CD4-positive, alpha-beta T cell treated with Interleukin-17A for 1 hour (primary cell): Measurements from ENCODE around the gene MUC2.

Experiments used
- DNase-seq: peaks from one replicate; pipeline ENCODE4 v3.0.0-alpha.2; 2020

The MUC2 gene

DNA sequence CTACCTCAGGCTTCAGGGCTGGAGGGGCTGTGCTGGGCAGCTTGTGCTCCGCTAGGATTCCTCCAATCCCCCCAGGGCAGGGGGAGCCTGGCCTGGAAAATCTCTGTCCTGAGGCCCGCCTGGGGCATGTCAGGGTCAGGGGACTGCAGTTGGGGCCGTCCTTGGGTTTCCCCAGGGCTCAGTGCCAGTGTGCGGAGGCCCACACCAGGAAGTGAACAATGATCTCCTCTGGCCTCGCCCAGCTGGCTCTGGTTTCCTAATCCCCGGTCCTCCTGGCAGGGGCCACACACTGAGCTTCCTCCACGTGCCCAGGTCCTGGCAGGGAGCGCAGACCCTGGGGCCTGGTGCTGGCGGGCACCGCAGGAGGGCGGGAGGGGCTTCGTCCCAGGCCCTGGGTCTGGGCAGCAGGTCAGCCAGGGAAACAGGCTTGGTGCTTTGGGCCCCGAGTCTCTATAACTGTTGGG, 1.4 kb upstream of the MUC2 start:
- DNase-seq: no peak

DNA sequence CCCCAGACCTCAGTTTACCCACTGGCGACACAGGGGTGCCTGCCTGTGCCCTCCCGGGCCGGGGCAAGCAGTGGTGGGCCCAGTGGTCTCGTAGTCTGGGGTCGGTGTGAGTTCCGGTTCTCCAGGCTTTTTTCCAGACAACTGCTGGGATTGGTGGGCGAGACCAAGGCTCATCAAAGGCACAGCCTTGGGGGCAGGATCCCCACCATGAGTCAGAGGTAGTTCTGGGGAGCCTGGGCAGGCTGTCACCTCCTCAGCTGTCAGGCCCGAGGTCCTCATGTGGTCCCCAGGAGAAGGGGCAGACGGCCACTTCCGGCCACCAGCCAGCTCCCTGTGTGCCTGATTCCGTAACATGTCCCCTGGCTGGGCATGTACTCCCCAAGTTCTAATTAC, 827 bp upstream of the MUC2 start:
- no peak for DNase-seq

DNA sequence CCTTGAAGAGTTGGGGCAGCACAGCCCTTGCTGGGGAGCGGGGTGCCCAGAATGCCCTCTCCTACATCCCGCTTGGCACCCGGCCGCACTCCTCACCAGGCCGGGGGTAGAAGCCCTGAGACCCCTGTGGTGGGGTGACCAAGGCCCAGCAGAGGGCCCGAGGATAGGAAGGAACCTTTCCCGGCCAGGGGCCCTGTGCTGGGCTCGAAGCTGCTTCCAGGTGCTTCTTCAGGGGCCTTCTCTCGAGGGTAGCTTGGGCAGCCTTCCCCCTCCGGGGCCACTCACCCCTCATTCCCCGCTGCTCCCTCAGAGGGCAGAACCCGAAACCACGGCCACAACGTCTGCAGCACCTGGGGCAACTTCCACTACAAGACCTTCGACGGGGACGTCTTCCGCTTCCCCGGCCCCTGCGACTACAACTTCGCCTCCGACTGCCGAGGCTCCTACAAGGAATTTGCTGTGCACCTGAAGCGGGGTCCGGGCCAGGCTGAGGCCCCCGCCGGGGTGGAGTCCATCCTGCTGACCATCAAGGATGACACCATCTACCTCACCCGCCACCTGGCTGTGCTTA, 752 bp downstream of the MUC2 start:
- no peak for DNase-seq

DNA sequence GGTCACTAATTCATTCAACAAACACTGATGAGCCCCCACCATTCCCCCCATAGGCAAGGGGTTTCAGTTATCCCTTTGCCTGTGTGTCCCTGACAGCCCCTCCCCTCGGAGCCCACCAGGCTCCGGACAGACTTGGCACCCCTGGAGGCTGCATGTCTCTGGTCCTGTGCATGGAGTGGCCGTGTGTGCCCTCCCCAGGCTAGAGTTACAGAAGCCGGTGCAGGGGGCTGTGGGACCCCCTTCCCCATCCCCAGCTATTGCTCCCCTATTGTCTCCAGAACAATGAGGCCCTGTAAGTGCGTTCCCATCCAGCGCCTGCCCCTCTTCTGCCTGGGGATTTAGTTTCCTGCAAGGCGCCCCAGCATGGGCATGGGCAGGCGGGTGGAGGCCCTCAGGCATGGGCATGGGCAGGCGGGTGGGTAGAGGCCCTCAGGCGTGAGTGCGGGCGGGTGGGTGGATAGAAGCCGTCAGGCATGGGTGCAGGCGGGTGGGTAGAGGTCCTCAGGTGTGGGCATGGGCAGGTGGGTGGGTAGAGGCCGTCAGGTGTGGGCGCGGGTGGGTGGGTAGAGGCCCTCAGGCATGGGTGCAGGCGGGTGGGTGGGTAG, 1.5 kb downstream of the MUC2 start:
- no peak for DNase-seq

DNA sequence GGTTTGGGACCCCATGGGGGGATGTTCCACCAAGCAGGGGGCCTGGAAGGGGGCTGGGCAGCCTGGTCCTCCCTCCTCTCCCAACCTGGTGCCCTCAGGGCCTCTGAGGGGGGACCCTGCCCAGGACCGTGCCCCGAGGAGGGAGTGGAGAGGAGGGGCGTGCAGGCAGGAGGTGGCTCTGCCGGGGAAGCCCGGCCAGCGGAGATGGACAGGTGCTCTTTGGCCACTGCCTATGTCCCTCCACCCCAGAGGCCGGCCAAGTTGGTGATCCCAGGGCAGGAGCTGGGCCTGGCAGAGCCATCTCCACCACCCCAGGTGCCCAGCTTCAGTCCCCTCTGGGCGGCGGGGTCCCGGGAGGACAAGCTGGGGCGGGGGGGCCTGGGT, 2.4 kb downstream of the MUC2 start:
- DNase-seq: no peak

DNA sequence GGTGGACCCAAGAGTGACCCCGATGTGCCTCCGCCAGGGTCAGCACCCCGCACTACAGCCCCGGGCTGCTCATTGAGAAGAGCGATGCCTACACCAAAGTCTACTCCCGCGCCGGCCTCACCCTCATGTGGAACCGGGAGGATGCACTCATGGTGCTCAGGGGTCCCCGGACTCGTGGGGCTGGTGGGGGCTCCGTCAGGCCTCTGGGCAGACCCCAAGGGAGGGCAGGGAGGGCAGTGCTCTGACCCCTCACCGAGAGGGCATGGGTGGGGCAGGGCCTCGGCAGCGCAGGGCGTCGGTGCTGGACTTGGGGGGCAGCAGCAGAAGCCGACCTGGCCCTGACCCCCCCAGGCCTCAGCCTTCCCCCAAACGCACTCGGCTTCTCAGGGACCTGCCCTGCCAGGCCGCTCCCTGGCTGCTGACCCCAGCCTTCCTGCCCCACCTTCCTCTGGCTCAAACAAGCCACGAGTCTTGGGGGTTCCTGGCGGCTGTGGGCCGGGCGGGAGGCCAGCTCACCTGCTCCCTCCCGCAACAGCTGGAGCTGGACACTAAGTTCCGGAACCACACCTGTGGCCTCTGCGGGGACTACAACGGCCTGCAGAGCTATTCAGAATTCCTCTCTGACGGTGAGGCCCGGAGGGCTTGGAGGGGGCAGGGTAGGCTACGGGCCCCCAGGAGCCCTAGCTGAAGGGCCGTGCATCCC, 2.9 kb downstream of the MUC2 start:
- no peak for DNase-seq

DNA sequence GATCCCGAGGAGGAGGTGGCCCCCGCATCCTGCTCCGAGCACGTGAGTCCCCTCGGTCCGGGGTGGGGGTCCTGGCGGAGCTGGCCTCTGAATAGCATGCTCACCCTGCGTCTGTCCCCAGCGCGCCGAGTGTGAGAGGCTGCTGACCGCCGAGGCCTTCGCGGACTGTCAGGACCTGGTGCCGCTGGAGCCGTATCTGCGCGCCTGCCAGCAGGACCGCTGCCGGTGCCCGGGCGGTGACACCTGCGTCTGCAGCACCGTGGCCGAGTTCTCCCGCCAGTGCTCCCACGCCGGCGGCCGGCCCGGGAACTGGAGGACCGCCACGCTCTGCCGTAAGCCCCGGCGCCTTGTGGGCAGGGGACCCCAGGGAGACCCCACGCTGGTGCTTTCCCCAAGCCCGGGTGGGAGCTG, 3.5 kb downstream of the MUC2 start:
- DNase-seq: no peak

DNA sequence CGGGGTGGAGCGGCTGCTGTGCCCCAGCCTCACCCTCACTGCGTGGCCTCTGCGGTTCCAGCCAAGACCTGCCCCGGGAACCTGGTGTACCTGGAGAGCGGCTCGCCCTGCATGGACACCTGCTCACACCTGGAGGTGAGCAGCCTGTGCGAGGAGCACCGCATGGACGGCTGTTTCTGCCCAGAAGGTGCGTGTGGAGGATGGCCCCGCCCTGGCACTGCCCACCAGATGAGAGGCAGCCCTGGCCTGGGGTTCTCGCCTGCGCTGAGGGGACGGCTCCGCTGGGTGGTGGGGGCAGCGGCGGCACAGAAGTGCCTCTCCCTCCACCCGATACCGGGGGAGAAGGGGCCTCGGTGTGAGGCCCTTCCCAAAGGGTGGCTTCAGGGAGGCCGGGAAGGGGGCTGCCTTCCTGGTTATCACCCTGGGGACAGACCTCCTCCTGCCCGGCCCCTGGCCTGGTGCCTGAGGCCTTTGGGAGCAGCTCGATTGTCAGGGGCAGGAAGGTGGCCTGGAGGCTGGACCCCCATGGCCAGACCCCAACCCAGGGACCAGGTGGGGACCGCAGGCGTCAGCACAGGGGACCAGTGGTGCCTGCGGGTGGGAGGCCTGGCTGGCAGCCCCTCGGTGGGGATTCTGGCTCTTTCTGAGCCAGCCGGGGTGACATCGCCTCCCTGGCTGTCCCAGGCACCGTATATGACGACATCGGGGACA, 7.1 kb downstream of the MUC2 start:
- DNase-seq: no peak

DNA sequence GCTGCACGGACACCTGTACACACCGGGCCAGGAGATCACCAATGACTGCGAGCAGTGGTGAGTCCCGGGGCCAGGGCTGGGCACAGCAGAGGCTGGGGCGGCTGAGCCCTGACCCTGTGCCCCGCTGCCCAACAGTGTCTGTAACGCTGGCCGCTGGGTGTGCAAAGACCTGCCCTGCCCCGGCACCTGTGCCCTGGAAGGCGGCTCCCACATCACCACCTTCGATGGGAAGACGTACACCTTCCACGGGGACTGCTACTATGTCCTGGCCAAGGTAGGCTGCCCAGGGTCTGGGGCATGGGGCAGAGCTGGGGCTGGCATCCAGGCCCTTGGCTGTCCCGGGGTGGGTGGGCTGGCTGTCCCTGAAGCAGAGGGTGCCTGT, 7.7 kb downstream of the MUC2 start:
- no peak for DNase-seq

DNA sequence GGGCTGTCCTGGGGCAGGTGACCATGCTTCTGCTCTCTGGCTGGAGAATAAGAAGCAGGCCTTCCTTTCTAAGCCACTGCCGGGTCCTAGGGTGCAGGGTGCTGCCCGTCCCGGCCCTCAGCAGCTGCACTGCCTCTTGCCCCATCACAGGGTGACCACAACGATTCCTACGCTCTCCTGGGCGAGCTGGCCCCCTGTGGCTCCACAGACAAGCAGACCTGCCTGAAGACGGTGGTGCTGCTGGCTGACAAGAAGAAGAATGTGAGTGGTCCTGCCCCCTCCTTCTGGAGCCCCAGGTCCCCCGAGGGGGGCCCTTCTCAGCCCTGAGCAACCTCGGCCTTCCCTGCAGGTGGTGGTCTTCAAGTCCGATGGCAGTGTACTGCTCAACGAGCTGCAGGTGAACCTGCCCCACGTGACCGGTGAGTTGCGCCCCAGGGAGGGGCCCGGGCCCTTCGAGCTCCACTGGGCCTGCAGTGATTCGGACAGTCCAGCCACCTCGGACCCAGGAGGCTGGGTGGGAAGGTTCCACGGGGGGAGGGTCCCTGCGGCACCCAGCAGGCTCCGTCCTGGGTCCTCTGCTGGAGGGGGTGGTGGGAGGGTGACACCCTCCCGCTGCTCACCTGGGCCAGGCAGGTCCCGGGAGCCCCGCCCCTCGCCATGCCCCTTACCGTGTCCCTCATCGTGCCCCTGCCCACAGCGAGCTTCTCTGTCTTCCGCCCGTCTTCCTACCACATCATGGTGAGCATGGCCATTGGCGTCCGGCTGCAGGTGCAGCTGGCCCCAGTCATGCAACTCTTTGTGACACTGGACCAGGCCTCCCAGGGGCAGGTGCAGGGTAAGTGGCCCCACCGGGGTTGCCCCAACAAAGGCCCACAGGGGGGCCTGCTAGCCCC, 8.3 kb downstream of the MUC2 start:
- no peak for DNase-seq

DNA sequence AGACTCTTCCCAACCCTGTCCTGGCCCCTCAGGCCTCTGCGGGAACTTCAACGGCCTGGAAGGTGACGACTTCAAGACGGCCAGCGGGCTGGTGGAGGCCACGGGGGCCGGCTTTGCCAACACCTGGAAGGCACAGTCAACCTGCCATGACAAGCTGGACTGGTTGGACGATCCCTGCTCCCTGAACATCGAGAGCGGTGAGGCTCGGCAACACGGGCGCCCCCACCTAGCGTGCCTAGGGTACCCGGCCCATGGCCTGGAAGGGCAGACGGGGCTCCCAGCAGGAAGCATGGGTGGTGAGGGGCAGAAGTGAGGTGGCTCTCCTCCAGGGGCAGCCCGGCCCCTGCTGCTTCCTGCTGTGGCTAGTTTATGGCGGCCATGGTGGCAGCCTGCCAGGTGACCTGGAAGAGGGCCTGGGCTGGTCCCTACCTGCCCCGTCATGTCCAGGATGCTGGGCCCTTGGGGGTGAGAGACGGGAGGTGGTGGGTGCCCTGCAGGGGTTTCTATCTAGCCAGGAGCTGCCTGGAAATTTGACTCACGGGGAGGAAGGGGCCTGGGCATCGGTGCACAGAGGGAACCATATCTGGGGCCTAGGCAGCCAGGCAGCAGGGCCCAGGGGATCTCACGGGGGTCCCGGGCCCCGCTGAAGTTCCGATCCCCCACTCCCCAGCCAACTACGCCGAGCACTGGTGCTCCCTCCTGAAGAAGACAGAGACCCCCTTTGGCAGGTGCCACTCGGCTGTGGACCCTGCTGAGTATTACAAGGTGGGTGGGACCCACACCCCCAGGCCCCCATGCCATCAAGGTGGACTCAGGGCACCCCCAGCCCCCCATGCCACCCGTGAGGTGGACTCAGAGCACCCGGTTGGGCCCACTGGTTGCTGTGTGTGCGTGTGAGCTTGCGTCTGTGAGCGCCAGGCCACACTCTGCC, 9.2 kb downstream of the MUC2 start:
- no peak for DNase-seq

DNA sequence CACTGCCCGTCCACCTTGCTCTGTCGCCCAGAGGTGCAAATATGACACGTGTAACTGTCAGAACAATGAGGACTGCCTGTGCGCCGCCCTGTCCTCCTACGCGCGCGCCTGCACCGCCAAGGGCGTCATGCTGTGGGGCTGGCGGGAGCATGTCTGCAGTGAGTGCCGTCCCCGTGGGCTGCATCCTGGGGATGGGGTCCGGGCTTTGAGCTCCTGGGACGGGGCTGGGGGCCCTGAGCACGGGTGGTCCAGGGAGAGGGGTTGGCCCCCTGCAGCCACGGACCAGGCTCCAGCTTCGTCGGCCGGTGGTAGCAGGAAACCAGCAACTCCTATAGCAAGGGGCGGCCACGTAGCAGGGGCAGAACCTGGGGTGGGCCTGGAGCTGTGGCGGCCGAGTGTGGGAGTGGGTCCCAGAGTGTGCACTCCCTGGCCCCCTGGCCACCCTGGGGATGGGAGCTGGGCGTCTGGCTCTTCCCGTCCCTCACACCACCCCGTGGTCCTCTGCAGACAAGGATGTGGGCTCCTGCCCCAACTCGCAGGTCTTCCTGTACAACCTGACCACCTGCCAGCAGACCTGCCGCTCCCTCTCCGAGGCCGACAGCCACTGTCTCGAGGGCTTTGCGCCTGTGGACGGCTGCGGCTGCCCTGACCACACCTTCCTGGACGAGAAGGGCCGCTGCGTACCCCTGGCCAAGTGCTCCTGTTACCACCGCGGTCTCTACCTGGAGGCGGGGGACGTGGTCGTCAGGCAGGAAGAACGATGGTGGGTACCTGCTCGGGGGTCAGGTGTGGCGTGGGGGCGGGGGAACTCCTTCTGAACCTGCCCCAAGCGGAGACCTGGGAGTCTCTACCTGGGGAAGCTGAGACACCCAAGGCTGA, 10.1 kb downstream of the MUC2 start:
- no peak for DNase-seq

DNA sequence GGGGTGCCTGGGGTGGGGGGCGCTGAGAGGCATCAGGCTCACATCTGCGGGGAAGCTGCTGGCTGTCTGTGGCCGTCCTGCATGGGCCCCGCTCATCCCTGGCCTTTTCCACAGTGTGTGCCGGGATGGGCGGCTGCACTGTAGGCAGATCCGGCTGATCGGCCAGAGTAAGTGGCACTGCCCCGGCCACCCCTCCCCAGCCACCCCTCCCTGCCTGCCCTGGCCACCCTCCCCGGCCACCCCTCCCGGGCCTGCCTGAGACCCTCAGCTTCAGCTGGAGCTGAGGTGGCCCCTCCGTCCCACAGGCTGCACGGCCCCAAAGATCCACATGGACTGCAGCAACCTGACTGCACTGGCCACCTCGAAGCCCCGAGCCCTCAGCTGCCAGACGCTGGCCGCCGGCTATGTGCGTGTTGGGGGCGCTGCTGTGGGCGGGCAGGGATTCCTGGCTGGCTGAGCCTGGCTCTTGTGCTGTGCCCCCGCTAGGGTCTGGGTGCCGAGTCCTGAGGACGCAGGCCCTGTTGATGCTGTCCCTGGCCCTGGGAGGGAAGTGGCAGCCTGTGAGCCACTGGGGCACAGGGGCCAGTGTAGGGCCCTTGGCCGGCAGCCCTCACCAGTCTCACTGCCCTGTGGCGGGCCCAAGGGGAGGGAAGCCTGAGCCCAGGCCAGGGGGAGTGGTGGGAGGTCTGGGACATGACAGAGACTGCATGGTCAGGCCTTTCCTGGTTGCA, 10.9 kb downstream of the MUC2 start:
- DNase-seq: no peak

DNA sequence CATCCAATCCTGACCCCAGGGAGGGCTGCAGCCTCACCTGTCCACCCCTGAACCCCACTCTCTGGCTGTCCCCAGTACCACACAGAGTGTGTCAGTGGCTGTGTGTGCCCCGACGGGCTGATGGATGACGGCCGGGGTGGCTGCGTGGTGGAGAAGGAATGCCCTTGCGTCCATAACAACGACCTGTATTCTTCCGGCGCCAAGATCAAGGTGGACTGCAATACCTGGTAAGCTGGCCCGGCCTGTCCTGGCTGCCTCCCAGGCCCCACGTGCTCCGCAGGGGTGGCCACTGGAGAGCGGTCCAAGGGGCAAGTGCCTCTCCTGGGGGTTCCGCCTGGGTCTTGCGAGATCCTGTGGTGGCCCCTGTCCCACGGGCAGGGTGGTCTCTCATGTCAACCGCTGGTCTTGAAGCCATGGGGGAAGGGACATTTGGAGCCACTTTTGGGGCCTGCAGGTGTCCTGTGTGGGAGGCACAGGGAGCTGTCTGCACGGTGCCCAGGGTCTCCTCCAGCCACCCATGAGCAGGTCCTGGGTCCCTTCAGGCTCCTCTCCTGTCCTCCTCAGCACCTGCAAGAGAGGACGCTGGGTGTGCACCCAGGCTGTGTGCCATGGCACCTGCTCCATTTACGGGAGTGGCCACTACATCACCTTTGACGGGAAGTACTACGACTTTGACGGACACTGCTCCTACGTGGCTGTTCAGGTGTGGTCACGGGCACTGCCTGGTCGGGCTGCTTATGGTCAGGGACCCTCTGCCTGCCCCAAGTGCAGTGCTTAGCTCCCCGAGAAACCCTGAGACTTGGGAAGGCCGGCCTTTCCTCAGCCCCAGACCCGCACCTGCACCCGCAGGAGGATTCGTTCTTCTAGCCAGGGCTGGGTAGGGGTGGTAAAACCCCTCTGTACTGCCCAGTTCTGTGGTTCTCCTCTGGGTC, 11.8 kb downstream of the MUC2 start:
- no peak for DNase-seq

DNA sequence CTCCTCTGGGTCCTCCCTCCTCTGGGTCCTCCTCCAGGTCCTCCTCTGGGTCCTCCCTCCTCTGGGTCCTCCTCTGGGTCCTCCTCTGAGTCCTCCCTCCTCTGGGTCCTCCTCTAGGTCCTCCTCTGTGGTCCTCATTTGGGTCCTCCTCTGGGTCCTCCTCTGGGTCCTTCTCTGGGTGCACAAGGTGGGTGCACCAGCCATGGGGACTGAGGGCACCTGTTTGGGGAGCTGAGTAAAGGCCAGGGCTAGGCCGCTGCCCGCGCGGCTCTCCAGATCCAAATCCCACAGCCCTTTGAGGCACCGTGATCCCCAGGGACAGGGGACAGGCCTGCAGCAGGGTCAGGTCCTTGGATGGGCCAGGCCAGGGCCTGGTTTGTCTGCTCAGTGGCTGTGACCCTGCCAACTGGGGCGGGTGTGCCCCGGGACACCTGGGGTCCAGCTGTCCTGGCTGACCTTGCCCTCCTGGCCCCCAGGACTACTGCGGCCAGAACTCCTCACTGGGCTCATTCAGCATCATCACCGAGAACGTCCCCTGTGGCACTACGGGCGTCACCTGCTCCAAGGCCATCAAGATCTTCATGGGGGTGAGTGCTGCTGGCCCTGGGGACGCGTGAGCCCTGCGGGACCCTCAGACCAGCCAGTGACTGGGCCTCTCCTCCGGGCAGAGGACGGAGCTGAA, 12.7 kb downstream of the MUC2 start:
- no peak for DNase-seq

DNA sequence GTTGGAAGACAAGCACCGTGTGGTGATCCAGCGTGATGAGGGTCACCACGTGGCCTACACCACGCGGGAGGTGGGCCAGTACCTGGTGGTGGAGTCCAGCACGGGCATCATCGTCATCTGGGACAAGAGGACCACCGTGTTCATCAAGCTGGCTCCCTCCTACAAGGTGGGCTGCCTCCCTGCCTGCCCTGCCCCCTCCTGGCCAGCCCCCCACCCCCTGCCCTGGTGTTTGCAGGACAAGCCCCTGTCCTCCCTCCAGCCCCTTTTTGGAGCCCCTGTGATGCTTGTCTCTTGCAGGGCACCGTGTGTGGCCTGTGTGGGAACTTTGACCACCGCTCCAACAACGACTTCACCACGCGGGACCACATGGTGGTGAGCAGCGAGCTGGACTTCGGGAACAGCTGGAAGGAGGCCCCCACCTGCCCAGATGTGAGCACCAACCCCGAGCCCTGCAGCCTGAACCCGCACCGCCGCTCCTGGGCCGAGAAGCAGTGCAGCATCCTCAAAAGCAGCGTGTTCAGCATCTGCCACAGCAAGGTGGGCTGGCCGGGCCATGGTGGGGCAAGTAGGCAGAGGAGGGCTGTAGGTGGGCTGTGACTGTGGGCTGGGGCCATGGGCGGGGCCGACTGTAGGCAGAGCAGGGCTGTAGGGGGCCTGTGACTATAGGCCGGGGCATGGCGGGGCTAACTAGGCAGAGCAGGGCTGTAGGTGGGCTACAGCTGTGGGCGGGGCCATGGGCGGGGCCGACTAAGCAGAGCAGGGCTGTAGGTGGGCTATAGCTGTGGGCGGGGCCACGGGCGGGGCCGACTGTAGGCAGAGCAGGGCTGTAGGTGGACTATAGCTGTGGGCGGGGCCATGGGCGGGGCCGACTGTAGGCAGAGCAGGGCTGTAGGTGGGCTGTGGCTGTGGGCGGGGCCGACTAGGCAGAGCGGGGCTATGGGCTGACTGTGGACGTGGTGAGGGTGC, 13.6 kb downstream of the MUC2 start:
- DNase-seq: no peak
